ENCODE data around the gene TRIM40. TPM values are rescaled to one million over a fixed set of nuclear protein-coding genes. Genes with fewer than 3 reads are reported as not detected.

Gene TRIM40
- total RNA-seq, 1 donor from 2014 or later = not detected

DNA sequence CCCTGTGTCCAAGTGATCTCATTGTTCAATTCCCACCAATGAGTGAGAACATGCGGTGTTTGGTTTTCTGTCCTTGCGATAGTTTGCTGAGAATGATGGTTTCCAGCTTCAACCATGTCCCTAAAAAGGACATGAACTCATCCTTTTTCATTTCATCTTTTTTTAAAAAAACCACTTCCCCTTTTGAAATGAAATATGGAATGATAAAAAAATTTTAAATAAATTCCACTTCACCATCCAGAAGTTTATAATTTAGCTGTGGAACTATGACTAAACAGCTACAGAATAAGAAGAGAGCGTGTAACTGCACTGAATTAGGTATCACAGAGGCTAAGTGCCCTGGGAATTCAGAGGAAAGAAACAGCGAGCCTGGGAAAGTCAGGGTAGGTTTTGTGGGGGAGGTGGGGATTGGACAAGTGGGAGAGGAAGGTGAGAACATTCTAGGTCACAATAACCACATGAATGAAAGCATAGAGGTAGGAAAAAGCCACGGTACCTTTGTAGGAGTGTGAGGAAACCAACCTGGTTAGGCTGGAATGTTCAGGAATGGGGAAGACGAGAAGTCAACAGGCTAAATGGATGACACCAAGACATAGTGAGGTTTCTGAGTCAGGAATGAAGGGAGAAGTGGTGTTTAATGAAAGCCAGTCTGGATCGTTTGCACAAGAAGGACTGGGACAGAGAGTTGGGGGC is 14.1 kb downstream of the TRIM40 start:
- no peak for DNase-seq

DNA sequence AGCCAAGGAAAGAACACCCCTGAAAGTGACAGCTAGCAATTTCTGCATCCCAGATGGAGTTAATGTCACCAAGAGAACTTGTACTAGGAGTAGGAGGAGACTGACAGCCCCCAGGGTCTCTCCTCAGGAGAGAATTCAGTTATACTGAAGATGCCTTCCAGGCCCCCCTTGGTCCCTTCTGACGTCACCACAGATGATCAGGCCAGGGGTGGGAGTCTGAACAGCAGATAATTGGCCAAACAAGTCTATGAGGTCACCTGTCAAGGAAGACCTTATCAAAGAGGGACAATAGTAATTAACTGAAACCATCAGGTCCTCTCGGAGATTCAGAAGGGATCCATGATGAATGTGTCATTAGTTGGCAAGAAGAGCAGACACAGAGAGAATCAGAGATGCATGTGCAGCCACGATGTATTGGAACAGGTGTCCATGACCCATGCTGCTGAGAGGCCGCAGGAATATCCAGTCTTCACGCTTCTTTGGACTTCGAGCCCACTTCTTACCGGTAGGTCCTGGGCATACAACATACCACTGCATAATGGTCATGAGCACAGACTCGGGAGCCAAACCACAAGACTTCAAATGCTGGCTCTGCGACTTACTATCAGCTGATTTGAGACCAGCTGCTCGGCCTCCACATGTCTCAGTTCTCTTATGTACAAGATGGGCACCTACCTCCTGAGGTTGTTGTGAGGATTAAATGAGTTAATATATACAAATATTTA is 14.9 kb downstream of the TRIM40 start:
- no peak for DNase-seq

DNA sequence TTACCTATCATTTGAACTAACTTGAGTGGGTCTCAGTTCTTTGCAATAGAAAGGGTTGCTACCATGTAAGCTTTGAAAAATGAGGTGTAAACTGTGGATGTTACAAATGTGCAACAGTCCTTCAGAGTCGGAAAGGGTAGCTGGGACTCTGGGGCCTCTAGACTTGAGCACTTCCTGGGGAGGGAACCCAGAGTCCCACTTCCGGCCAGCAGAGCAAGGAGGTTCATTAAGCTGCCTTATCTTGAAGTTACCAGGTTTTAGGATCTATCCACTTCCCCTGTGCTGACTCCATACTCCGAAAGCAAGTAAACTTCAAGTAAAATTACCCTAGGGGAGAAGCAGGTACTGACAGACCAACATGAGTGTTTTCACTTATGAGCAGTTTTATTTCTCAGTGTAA is 15.6 kb downstream of the TRIM40 start:
- DNase-seq = no peak

- no peak for DNase-seq
Observed at GRCh38 chr6:30152016-30152673, 16.2 kb downstream of the TRIM40 start.

DNA sequence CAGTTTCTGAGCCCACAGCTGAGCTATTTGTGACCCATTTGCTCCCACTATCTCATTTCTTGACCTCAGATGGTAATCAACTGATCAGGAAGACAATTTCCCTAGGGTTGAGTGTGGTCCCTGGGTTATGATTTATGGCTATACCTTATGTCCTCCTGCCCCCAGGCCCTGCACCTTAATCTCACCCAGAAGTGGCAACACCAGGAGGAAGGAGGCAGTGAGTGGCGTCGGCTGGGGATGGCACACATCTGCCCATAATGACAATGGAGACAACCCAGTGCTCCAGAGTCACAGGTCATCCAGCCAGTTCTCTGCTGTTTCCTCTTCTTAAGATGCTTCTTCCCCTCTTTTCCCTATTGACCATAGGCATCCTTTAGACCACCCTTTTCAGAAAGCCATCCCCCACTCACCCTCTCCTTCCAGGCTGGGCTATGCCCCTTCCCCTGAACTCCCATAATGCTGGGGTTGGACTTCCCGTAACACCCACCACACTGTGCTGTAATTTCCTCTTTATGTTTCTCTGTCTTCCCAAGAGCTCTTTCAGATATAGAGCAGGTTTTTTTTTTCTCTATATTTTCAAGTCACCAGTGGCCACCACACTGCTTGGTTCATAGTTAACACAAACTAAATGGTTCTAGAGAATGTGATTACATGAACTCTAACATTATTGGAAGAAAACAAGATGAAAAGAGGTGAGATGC is 17.1 kb downstream of the TRIM40 start:
- DNase-seq = no peak

GRCh38 chr6:30154061-30154460 is 18.1 kb downstream of the TRIM40 start:
- DNase-seq = no peak

DNA sequence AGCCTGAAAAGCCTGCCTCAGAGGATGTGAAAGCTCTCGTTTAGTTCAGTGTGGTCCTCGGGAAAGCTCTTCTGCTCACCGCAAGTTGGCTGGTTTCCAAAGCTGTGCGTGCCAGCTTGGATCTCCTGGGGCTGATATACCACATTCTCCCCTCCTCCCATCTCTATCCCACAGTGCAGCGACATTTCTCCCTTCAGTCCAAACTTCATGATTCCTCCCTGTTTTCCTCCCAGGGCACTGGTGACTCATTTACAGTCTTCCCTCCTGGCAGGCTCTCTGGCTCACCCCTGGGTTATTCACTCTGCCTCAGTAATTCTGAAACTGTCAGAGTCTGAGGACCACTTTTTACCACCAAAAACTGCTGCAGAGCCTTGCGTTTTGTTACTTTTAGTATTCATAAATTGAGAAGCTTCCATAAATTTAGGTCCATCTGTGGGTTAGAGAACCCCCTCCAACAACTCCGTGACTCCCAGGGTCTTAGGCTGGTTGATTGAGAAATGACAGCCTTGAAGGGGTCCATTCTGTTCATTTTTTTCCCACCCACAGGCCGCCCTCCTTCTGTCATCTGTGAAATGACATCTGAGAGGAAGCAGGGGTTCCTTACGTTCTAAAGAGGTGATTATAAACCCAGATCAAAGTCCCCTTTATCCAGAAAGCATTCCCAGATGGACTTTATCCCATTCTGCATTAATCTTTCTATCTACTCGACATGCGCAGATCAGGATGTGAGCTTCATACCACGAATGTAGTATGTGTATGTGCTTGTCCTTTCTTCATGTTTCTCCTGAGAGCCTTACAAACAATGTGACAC is 19.0 kb downstream of the TRIM40 start:
- DNase-seq = no peak

GRCh38 chr6:30155520-30156261 is 19.8 kb downstream of the TRIM40 start:
- no peak for DNase-seq

DNA sequence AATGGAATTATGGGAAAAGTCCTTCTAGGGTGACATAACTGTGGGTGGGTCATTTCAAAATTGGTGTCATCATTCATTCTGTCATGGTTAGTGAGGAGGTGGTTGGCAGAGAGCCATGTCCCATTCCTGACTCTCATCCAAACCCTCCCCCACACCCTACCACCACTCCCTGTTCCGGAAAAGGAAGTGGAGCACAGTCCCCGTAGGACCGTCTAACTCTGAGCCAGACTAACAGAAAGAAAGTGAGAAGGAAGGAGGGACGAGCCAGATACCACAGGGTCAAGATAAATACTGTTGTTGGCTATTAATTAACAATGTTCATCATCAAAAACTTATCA is 20.3 kb downstream of the TRIM40 start:
- no peak for DNase-seq

DNA sequence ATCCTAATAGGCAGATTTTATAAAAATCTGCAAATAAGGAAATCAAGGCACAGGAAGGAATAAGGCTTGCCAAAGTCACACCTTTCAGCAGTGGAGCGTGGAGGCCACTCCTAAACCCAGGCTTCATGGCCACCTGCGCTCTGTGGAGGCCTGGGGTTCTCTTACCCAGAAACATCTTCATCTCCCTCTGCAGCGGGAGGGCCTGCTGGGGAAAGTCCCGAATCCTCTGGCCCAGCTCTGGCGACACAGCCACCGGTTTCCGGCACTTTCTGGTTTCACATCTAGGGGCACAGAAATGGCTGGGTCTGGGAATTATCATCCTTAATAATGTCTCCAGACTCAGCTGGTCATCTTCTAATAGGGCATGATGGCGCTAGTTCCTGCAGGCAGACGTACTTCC is 20.8 kb downstream of the TRIM40 start:
- DNase-seq = no peak

DNA sequence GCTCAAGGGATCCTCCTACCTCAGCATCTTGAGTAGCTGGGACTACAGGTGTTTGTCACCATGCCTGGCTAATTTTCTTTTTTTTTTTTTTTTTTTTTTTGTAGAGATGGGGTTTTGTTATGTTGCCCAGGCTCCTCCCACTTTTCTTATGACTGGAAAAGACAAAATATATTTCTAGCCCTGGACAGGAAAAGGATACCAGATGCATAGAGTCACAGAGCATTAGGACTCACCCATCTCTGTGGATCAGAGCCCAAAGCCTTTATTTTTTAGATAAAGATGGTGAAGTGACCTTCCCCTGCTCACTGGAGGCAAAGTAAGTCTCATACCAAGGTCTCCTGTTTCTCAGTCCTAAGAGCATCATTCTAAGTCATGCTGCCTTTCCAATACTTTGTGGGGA is 21.6 kb downstream of the TRIM40 start:
- no peak for DNase-seq

- no peak for DNase-seq
Observed at GRCh38 chr6:30157999-30158398, 22.1 kb downstream of the TRIM40 start.

DNA sequence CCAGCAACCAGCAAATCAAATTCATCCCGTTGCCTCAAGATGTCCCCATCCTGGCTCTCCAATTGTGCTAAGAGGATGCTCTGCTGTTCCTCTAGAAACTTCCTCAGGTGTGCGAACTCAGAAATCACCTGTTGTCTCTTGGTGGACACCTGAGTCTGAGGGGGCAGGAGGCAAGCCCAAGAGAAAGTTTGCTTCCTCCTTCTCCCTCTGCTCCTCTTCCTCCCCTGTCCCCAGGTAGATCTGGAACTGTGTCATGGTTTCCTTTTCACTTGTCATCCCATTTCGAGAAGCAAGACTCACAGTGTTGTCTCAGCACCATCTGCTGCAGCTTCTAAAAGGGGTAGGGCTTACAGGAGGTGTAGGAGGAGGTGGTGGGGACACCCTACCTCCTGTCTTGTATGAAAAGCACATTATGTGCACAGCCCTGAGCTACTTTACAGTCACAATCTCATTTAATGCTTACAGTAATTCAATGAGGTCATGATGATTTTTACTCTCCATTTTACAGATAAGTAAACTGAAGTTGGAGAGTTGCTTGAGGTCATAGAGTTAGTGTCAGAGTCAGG is 22.6 kb downstream of the TRIM40 start:
- DNase-seq = no peak

- no peak for DNase-seq
Observed at GRCh38 chr6:30160008-30160784, 24.3 kb downstream of the TRIM40 start.

DNA sequence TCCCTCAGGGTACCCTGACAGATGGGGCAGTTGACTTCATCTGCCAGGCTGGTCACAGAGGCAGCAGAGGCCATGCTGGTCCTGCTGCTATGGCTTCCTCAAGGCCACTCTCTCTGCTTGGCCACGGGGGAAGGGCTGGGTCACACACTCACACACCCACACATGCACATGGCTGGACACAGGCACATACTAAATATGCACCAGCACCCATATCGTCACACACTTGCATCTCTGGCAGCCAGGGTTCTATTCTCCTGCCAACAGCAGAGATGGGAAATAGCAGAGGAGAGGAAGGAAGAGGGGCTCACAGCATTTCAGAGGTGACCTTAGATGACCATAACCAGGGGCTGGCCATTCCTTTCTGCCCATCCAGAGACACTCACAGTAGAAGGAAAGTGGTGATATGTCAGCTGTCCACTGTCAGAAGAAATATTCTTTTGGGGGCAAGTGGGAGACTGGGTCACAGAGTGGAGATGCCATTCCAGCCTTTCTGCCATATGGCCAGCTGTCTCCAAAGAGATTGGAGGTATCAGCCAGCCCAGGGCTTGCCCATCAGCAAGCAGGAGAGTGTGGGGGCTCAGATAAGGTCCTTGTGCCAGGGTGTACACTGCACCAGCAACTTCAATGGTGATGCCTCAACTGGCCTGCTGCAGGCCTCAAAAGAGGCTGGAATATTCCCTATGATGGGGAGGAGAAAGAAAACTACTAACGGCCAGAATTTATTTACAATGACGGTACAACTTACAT is 25.0 kb downstream of the TRIM40 start, which contains the start of gene TRIM10:
TRIM10 (minus strand) TSS at position 427 of the 747 bp plus-strand sequence; CDS start at position 74, 353 bp downstream.
- no peak for DNase-seq

- DNase-seq = no peak
Observed at GRCh38 chr6:30162265-30163089, 26.5 kb downstream of the TRIM40 start.

DNA sequence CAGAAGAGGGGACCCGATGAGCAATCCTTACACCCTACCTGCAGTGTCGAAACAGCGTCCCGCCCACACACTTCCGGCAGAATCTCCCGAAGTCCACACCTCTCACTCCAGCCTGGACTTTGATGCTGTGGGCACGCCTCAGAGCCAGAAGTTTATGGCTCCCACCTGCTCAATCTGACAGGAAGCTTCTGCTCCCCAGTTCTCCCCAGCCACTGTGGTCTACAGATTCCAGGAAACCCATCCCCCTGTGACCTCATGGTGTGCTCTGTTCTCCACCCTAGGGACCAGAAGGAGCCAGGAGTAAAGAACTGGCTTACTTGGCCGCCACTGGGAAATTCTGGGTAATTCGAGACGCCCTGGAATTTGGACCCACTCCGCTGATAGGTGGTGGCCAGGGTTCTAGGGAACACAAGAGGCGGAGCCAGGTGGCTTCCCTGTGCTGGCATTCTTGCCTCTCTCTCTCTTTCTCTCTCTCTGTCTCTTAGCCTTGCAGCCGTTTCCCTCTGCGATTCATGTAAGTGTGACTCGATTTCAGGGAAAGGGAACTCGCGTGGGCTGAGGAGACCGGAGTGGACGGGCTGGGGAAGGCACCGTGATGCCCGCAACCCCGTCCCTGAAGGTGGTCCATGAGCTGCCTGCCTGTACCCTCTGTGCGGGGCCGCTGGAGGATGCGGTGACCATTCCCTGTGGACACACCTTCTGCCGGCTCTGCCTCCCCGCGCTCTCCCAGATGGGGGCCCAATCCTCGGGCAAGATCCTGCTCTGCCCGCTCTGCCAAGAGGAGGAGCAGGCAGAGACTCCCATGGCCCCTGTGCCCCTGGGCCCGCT is 27.4 kb downstream of the TRIM40 start, which contains the start of gene TRIM15:
TRIM15 (plus strand) TSS at position 457 of the 828 bp plus-strand sequence; CDS start at position 596, 139 bp downstream.
- DNase-seq = no peak

Data from skin of body (tissue), 2 donors.